HG02678 (cell line): ENCODE results near the gene DMD.
A peak's percentile ranks its signal among the peaks of the same experiment; 100 is the strongest.
"Not testable (repeated sequence)": the region's sequence is repeated elsewhere in the genome, so short reads cannot be mapped to it uniquely, and the experiment has no call there.

Experiments used
- ATAC-seq: cut with Tn5 transposase; IDR thresholded peaks from one replicate; pipeline ENCODE4 v1.9.1; 2021; ENCODE audit warnings: mild to moderate bottlenecking, moderate library complexity; ENCODE audit not compliant: unreplicated experiment

Gene DMD

DNA sequence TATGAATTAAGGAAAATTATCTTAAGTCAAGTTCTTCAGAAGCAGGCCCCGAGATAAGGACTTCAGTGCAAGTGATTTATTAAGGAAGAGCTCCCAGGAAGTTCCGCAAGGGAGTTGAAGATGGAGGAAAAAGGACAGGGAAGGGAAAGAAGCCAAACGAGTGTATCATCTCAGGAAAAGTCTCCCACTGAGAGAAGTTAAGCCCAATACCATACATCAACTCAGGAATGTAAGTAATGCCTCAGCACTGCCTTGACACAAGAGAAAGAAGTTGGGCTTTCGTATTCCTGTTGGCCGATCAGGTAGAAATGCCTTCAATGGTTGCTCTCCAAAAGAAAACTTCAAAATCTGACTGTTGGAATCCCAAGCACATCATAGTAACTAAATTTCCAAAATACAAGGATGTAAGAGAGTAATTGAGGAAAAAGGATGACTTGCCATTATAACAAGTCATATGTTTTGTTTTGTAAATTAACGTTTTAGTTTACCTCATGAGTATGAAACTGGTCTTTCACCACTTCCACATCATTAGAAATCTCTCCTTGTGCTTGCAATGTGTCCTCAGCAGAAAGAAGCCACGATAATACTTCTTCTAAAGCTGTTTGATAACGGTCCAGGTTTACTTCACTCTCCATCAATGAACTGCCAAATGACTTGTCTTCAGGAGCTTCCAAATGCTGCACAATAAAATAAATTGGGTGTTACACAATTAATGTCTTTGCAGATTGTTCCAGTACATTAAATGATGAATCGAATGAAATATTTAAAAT lies 566.7 kb downstream of the DMD start:
- no peak for ATAC-seq

DNA sequence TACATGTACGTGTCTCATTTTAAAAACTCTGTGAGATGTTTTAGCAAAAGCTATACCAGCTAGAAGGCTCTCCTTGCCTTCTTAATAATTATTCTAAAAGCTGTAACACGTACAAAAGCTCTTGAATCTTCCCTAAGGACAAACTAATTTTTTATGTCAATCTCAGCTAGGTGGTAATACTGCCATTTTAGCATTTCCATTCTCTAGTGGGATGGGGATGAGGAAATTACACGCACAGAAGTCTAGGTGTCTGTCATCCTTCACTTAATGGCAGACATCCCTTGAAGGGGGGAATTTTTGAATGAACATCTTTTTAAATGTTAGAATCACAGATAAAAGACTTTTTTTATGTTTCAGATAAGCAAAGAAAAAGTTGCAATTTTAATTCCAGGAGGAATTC lies 569.1 kb downstream of the DMD start:
- ATAC-seq, result no peak

DNA sequence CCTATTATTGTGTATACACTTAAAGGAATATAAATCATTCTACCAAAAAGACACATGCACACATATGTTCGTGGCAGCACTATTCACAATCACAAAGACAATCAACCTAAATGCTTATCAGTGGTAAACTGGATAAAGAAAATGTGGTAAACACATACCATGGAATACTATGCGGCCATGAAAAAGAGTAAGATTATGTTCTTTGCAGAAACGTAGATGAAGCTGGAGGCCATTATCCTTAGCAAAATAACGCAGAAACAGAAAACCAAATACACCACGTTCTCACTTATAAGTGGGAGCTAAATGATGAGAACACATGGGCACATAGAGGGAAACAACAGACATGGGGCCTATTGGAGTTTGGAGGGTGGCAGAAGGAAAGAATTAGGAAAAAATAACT lies 593.2 kb downstream of the DMD start:
- ATAC-seq, result no peak

- no peak for ATAC-seq
Measured at GRCh38 chrX:32614707-32615106, 596.6 kb downstream of the DMD start.

DNA sequence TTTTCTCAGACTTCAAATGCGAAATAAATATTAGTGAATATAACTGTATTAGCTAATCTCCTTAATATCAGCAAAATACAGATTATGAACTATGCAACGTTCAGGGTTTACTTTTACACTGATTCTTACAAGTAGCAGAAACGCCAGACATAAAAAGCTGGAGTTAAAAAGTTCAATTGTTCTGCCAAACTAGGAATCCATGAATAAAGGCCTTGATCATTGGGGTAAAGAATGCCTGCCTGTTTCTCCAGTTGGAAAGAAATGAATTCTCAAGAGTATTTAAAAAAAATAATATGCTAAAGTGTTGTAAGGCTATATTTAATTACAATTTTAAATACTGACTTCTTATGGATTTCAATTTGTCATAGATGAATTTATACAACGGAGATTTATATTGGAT lies 612.2 kb downstream of the DMD start:
- no peak for ATAC-seq

- ATAC-seq, result no peak
Measured at GRCh38 chrX:32598707-32599106, 612.6 kb downstream of the DMD start.

DNA sequence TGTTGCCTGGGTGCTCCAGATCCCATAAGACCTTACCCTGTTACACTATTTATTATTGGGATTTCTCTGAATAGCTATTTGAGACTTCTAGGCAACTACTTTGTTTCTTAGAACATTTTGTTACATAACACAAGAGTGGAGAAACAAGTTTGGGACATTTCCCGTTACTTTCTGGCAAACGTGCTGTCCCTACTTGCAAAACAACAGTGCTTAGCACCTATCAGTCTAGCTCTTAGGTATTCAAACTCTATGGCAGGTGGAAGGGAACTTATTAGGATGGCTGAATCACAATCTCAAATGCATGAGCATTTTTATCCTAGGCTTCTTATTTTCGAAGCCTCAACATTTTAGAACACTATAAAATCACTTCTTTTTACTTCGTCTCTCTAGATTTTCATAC lies 613.6 kb downstream of the DMD start:
- ATAC-seq, result no peak

- ATAC-seq, result no peak
Measured at GRCh38 chrX:32592786-32593185, 618.6 kb downstream of the DMD start.

DNA sequence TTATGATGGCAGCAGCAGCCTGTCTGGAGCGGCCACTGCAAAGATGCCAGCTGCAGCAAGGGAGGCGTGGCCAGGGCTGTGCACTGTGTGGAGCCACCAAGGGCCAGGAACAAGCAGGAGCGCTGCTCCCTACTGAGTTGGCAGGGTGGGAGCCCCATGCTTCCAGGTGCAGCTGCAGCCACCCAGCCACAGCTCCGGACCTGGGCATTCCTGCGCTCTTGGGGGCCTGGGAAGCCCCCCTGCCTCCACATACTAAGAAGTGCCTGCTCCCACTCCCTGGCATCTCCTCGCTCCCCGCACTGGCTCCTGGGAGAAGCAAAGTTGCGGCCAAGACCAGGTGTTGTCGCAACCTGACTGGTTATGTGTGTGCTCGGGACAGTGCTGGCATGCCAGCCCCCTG lies 619.8 kb downstream of the DMD start:
- ATAC-seq, result no peak

GRCh38 chrX:32582729-32583128 lies 628.6 kb downstream of the DMD start:
- no peak for ATAC-seq

DNA sequence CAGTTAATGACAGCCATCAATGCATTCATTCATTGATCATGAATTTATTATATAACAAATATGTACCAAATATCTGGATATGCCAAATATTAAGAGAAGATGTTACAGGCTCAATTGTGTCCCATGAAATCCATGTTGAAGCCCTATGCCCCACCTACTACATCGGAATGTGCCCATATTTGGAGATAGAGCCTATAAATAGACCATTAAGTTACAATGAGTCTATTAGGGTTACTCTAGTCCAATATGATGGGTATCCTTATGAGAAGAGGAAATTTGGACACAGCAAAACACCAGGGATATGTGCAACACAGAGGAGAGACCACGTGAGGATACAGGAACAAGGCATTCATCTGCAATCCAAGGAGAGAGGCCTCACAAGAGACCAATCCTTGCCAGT lies 634.5 kb downstream of the DMD start:
- no peak for ATAC-seq

DNA sequence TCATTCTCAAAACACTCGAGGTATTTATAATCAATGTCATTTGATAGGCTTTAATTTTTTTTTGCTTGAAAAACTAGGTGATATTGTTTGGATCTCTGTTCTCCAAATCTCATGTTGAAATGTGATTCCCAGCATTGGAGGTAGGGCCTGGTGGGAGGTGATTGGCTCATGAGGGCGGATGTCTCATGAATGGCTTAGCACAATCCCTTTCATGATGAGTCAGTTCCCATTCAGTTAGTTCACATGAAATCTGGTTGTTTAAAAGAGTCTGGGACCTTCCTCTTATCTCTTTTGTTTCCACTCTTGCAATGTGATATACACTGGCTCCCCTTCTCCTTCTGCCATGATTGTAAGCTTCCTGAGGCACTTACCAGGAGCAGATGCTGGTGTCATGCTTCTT lies 638.7 kb downstream of the DMD start:
- ATAC-seq, result no peak

DNA sequence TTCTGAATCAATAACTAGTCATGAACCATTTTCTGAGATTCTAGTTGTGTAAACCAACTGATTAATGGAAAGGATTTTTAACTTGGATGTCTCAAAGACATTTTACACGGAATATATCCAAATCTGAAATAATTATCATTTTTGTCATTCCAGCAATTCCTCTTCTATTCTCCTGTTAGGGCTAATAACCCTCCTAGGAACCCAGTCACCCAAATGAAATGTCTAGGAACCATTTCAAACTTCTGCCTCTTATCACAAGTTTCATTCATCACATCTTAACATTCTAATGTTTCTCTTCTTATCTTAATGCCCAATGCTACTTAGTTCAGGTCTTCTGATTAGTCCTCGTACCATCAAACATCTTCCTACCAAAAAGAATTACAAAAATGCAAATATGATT lies 639.8 kb downstream of the DMD start:
- ATAC-seq, result no peak

GRCh38 chrX:32562261-32562660 lies 649.1 kb downstream of the DMD start:
- ATAC-seq, result no peak

DNA sequence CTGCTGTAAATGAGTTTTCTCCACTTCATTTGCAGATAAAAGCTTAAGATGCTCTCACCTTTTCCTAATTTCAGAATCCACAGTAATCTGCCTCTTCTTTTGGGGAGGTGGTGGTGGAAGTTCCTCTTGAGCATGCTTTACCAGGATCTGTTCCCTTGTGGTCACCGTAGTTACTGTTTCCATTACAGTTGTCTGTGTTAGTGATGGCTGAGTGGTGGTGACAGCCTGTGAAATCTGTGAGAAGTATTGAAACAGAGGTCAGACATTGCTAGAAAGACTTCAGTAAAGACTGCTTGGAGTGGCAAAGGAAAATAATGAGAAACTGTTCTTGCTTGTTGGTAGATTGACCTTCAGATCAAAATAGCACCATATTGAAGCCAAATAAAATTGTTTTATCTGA lies 666.2 kb downstream of the DMD start:
- no peak for ATAC-seq

DNA sequence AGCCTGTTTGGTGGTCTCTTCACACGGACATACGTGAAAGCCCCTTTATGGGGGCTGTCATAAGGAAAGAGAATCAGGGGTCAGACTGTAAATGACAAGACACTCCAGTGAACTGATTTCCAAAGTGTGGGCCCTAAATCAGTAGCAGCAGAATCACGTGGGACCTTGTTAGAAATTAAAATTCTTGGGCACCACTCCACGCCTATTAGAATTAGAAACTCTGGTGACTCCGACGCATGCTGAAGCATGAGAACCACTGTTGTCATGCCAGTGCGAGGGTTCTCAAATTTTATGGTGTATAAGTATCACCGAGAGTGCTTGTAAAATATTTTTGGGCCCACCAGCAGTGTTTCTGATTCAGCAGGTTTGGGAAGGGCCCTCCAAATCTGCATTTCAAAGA lies 672.8 kb downstream of the DMD start:
- ATAC-seq, result no peak

- peak; percentile 69 for ATAC-seq
Measured at GRCh38 chrX:32533848-32534247, 677.5 kb downstream of the DMD start.

DNA sequence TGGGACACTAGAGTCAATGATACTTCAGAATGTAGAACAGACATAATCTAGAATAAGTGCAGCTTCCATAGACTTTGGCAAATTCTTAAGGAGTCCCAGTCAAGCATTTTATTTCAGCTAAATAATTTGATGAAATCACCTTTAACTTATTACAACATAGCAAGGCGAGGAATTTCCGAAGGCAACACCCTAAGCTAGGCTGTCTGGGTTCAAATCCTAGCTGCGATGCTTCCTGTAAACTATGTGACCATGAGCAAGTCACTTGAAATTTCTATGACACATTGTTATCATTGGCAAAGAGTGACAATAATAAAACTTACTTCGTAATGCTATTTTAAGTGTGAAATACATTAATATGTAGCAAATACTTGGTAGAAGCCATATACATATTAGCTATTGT lies 679.1 kb downstream of the DMD start:
- no peak for ATAC-seq

- ATAC-seq, result no peak
Measured at GRCh38 chrX:32530802-32531403, 680.4 kb downstream of the DMD start.

- not testable (repeated sequence) for ATAC-seq
Measured at GRCh38 chrX:32528451-32528850, 682.9 kb downstream of the DMD start.

GRCh38 chrX:32525234-32525633 lies 686.1 kb downstream of the DMD start:
- no peak for ATAC-seq

DNA sequence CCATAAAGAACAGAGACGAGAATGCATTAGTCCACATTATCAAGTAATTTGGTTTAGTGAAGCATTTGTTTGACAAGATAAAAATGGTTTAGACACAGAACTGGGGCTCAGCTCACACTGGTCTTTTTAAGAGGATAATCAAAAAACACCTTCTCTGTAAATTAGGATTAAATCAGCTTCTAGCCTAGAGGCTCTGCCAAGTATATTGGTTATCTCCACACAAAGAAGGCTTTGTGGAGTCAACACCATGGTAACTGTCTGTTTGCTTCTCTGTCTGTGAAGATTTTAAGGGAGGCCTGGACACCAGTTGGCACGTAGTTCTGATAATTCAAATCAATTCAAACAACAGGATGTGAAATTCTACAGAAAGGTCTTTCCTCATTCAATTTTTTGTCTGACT lies 687.0 kb downstream of the DMD start:
- ATAC-seq, result no peak

DNA sequence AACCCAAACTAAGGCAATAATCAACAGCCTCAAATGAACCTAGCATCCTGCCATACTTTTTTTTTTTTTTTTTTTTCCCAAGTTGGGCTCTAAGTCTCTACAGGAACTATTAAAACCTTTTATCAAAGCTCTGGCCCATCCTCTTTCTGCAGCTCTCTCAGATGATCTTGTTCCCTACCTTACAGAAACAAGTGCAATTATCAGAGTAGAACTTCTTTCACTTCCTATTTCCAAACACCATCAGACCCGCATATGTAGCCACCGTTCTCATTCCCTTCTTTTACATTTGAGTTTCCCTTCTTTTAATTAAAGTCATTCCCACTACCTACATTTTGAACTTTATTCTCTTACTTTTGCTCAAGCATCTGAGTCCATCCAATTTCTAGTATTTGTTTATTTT lies 690.6 kb downstream of the DMD start:
- ATAC-seq, result no peak
